HEK293 (cell line): Measurements from ENCODE around the gene FOXF1.

Experiments
- CTCF ChIA-PET: fragments of 350-600 bp; formaldehyde crosslinking; extraction: SDS; loops from one replicate; lab custom pipeline; 2021; ENCODE audit warnings: antibody characterized with exemption; lab: Yijun Ruan, JAX
- POLR2A ChIA-PET: fragments of 300-600 bp; formaldehyde crosslinking; extraction: SDS; loops from one replicate; lab custom pipeline; 2020; ENCODE audit warnings: antibody characterized with exemption, inconsistent platforms; lab: Yijun Ruan, JAX
- H3K27ac ChIP-seq: fragments of 200-500 bp; sonication (Bioruptor generic); 2 replicates; pipeline ENCODE4 v1.5.1; 2014; ENCODE audit warnings: low read depth, low read length, control low read depth, inconsistent platforms; ENCODE audit errors: extremely low read depth
- H3K36me3 ChIP-seq, 2 experiments: fragments of 200-500 bp in 1 of 2; sonication (Bioruptor generic) in 1 of 2; 1 replicate in 1 of 2; 2 replicates in 1 of 2; pipeline ENCODE4 v1.5.1; 2014 to 2017; ENCODE audit warnings: inconsistent platforms in 2 of 2, low read length in 2 of 2; ENCODE audit not compliant: control insufficient read depth in 2 of 2, insufficient read depth in 1 of 2
- H3K4me1 ChIP-seq: fragments of 200-500 bp; sonication (Bioruptor generic); 2 replicates; pipeline ENCODE4 v1.5.1; 2014; ENCODE audit warnings: mild to moderate bottlenecking, low read length, inconsistent platforms; ENCODE audit not compliant: control insufficient read depth, insufficient read depth
- H3K4me3 ChIP-seq: 2 replicates; pipeline ENCODE4 v1.5.1; 2011; ENCODE audit warnings: low read depth, mild to moderate bottlenecking, control low read depth, low read length, moderate library complexity
- H3K9me3 ChIP-seq: fragments of 200-500 bp; sonication (Bioruptor generic); 2 replicates; pipeline ENCODE4 v1.5.1; 2014; ENCODE audit warnings: low read depth, low read length, inconsistent platforms; ENCODE audit not compliant: control insufficient read depth, insufficient read depth
- EGR2 ChIP-seq: fragments of 450-650 bp; formaldehyde crosslinking; IDR thresholded peaks from 2 replicates; pipeline ENCODE4 v1.5.1; 2016; ENCODE audit warnings: low read depth, missing biosample characterization, missing genetic modification characterization
- GFI1B ChIP-seq: fragments of 450-650 bp; formaldehyde crosslinking; IDR thresholded peaks from 2 replicates; pipeline ENCODE4 v1.5.1; 2016; ENCODE audit warnings: missing biosample characterization, missing genetic modification characterization
- SALL2 ChIP-seq: fragments of 450-650 bp; formaldehyde crosslinking; IDR thresholded peaks from 2 replicates; pipeline ENCODE4 v1.5.0; 2017; ENCODE audit warnings: missing biosample characterization, mild to moderate bottlenecking, missing genetic modification characterization, borderline replicate concordance
- SETDB1 ChIP-seq: IDR thresholded peaks from one replicate; pipeline ENCODE4 v1.6.1; 2017; ENCODE audit warnings: mild to moderate bottlenecking, low read length, moderate library complexity, mixed read lengths; ENCODE audit not compliant: insufficient read length
- ZNF248 ChIP-seq: fragments of 450-650 bp; formaldehyde crosslinking; IDR thresholded peaks from 2 replicates; pipeline ENCODE4 v1.5.1; 2017; ENCODE audit warnings: missing biosample characterization, missing genetic modification characterization
- ZNF292 ChIP-seq: fragments of 450-650 bp; formaldehyde crosslinking; IDR thresholded peaks from 2 replicates; pipeline ENCODE4 v1.5.1; 2016; ENCODE audit warnings: low read depth, missing biosample characterization, missing genetic modification characterization, borderline replicate concordance
- ZNF391 ChIP-seq: fragments of 450-650 bp; formaldehyde crosslinking; IDR thresholded peaks from 2 replicates; pipeline ENCODE4 v1.5.1; 2016; ENCODE audit warnings: low read depth, missing biosample characterization, missing genetic modification characterization, borderline replicate concordance
- ZNF473 ChIP-seq: fragments of 450-650 bp; formaldehyde crosslinking; IDR thresholded peaks from 2 replicates; pipeline ENCODE4 v1.5.1; 2017; ENCODE audit warnings: missing biosample characterization, missing genetic modification characterization
- ZNF510 ChIP-seq: fragments of 450-650 bp; formaldehyde crosslinking; IDR thresholded peaks from 2 replicates; pipeline ENCODE4 v1.5.1; 2018; ENCODE audit warnings: mild to moderate bottlenecking, missing genetic modification characterization, missing biosample characterization; ENCODE audit not compliant: insufficient replicate concordance
- ZNF521 ChIP-seq: fragments of 450-650 bp; formaldehyde crosslinking; IDR thresholded peaks from 2 replicates; pipeline ENCODE4 v1.5.1; 2017; ENCODE audit warnings: missing biosample characterization, mild to moderate bottlenecking, missing genetic modification characterization
- ZNF558 ChIP-seq: fragments of 450-650 bp; formaldehyde crosslinking; IDR thresholded peaks from 2 replicates; pipeline ENCODE4 v1.5.1; 2016; ENCODE audit warnings: missing biosample characterization, missing genetic modification characterization
- ZNF600 ChIP-seq: fragments of 450-650 bp; formaldehyde crosslinking; IDR thresholded peaks from 2 replicates; pipeline ENCODE4 v1.5.1; 2016; ENCODE audit warnings: missing biosample characterization, missing genetic modification characterization
- ZNF624 ChIP-seq: fragments of 450-650 bp; formaldehyde crosslinking; IDR thresholded peaks from 2 replicates; pipeline ENCODE4 v1.5.1; 2017; ENCODE audit warnings: missing biosample characterization, missing genetic modification characterization
- ZNF747 ChIP-seq: fragments of 450-650 bp; formaldehyde crosslinking; IDR thresholded peaks from 2 replicates; pipeline ENCODE4 v1.5.1; 2016; ENCODE audit warnings: missing biosample characterization, missing genetic modification characterization
- ZNF776 ChIP-seq: fragments of 450-650 bp; formaldehyde crosslinking; IDR thresholded peaks from 2 replicates; pipeline ENCODE4 v1.5.0; 2017; ENCODE audit warnings: missing biosample characterization, missing genetic modification characterization, borderline replicate concordance
- ZNF777 ChIP-seq: fragments of 450-650 bp; formaldehyde crosslinking; IDR thresholded peaks from 2 replicates; pipeline ENCODE4 v1.5.1; 2017; ENCODE audit warnings: missing biosample characterization, missing genetic modification characterization, borderline replicate concordance
- ZSCAN30 ChIP-seq: fragments of 450-650 bp; IDR thresholded peaks from 2 replicates; pipeline ENCODE4 v1.5.1; 2018; ENCODE audit warnings: missing biosample characterization, mild to moderate bottlenecking, missing genetic modification characterization, moderate library complexity
- TF ChIP-seq, protein P1 (sequence below): fragments of 450-650 bp; formaldehyde crosslinking; IDR thresholded peaks from 2 replicates; pipeline ENCODE4 v1.5.1; 2016; ENCODE audit warnings: missing biosample characterization, missing genetic modification characterization, low read depth
- TF ChIP-seq, protein P2 (sequence below): fragments of 450-650 bp; formaldehyde crosslinking; IDR thresholded peaks from 2 replicates; pipeline ENCODE4 v1.5.1; 2016; ENCODE audit warnings: missing biosample characterization, missing genetic modification characterization

Gene FOXF1

DNA sequence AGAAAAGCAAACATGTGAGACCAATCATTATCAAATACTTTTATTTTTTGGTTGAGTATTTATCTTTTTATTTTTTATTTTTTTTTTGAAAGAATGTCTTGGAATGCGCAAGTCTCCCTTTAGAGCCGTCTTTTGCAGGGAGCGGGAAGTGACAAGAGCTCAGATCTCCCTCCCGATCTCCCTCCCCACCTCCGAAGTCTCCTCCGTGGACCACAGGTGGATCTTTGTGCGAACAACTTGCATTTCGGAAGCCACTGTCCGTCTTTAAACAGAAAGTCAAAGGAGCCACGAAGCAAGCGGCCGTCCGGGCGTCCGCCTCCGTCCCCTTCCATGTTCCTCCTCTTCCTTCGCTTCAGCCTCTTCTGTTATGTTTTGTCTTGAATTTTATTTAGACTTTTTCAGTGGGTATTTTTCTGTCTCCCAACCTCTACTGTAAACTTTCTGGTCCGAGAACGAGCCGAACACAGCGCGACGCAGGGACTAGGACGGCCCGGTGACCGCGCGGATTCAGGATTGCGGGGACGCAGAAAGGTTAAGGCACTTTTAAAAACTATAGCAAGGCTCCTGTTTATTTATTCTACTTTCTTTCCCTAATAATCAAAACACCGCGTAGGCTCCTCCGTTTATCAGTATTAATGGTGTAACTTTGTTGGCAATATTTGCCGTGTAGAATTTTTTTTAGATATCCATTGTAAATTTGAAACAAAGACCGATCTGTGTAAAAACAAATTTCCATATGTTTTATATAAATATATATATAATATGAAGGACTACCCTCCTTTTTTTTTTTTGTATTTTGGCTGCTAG lies 3.3 kb downstream of the FOXF1 start:
- Histone ChIP-seq H3K4me3 (no peak overlapping the region), H3K27ac (no peak overlapping the region), H3K4me1 (no peaks in the 10 kb centered on the region; the same call in 1 of the 2 replicates), H3K9me3 (no peaks in the 10 kb centered on the region), H3K36me3 (peaks cover 0 to 21% of the 10 kb centered on the region in 2 experiments; a peak in 1 of 3 replicates)
- TF ChIP-seq ZNF558 (tag by site-specific recombination), result no peak
- TF ChIP-seq, protein P1, sequence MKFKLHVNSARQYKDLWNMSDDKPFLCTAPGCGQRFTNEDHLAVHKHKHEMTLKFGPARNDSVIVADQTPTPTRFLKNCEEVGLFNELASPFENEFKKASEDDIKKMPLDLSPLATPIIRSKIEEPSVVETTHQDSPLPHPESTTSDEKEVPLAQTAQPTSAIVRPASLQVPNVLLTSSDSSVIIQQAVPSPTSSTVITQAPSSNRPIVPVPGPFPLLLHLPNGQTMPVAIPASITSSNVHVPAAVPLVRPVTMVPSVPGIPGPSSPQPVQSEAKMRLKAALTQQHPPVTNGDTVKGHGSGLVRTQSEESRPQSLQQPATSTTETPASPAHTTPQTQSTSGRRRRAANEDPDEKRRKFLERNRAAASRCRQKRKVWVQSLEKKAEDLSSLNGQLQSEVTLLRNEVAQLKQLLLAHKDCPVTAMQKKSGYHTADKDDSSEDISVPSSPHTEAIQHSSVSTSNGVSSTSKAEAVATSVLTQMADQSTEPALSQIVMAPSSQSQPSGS (tag by site-specific recombination), result no peak
- no peak for TF ChIP-seq ZNF747 (tag by site-specific recombination)
- TF ChIP-seq ZNF521 (tag by site-specific recombination), result no peak
- no peak for TF ChIP-seq ZNF600 (tag by site-specific recombination)
- no peak for TF ChIP-seq EGR2 (tag by site-specific recombination)
- no peak for TF ChIP-seq ZSCAN30 (tag by site-specific recombination)
- TF ChIP-seq ZNF624 (tag by site-specific recombination), result no peak
- no peak for TF ChIP-seq ZNF510 (tag by site-specific recombination)
- TF ChIP-seq ZNF776 (tag by site-specific recombination), result no peak
- POLR2A ChIA-PET, result no interaction called here
- CTCF ChIA-PET, result interaction anchor here (0.5 to 0.9 kb wide), 2 partner anchors 9 to 38 kb away, joined by 3 read pairs; no protein-coding TSS in a partner anchor

DNA sequence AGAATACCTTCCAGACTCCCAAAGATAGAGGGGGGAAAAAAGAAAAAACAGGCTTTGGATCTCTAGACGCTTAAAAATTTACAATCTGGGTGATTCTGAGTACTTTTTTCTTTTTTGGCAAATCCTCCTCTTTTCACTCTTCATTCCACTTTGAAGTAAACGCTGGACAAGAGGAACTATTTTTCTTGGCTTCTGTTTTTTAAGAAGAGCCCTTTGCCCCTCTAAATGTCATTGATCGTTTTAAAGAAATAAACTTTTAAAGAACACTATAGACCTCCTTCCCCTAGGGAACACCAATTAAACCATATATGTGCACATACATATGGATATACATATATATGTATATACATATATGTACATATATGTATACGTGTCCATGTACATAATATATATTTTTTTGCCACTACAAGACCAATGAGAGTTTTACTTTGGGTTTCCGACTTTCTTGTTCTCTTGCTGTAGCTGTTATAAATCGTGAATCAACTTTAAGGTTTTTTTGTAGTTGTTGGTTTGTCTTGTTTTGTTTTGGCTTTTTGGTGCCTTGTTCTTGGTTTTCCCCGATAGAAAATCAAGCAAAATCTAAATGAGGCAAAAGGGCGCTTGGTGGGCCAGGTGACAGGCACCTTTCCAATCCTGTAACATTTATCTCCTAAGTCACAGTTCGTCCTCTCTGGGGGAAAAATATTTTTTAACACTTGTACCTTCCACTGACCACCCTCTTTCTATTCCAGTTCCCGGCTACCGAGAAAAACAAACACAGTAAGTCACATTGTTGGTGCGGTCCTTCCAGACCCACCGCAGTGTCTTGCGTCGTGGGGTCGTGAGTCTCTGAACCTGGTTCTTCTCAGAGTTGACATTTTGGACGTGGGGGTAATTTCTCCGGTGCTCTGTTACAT lies 4.4 kb downstream of the FOXF1 start:
- H3K4me3 ChIP-seq, result no peak overlapping the region
- H3K36me3 ChIP-seq, result peaks cover 0 to 21% of the 10 kb centered on the region in 2 experiments; a peak in 1 of 3 replicates
- no peaks in the 10 kb centered on the region for H3K4me1 ChIP-seq
- ChIA-PET POLR2A (no interaction called here), CTCF (interaction anchor here (0.6 to 0.8 kb wide), 2 partner anchors 262 to 442 kb away, joined by 6 to 9 read pairs; no protein-coding TSS in a partner anchor)
- H3K9me3 ChIP-seq, result no peaks in the 10 kb centered on the region
- TF ChIP-seq ZNF391 (no peak), GFI1B (no peak), SALL2 (tag by site-specific recombination) (no peak), ZNF292 (tag by site-specific recombination) (no peak), ZNF473 (tag by site-specific recombination) (no peak), ZNF248 (tag by site-specific recombination) (no peak), ZNF777 (tag by site-specific recombination) (no peak), SETDB1 (no peak)
- TF ChIP-seq, protein P2, sequence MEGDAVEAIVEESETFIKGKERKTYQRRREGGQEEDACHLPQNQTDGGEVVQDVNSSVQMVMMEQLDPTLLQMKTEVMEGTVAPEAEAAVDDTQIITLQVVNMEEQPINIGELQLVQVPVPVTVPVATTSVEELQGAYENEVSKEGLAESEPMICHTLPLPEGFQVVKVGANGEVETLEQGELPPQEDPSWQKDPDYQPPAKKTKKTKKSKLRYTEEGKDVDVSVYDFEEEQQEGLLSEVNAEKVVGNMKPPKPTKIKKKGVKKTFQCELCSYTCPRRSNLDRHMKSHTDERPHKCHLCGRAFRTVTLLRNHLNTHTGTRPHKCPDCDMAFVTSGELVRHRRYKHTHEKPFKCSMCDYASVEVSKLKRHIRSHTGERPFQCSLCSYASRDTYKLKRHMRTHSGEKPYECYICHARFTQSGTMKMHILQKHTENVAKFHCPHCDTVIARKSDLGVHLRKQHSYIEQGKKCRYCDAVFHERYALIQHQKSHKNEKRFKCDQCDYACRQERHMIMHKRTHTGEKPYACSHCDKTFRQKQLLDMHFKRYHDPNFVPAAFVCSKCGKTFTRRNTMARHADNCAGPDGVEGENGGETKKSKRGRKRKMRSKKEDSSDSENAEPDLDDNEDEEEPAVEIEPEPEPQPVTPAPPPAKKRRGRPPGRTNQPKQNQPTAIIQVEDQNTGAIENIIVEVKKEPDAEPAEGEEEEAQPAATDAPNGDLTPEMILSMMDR (tag by site-specific recombination), result no peak
- no peak overlapping the region for H3K27ac ChIP-seq
